A549 (cell line): ENCODE measurements around the gene FRY. TPM values are rescaled to one million over a fixed set of nuclear protein-coding genes. Genes with fewer than 3 reads are reported as not detected.

ENCODE experiments used
- ATAC-seq, 2 experiments: fragments of 200-7000 bp in 1 of 2; fragments of >200 bp in 1 of 2; cut with Nextera tagmentation in 1 of 2; cut with Tn5 transposase in 1 of 2; 3 replicates each; pipeline versions ENCODE4 v1.8.0 to v1.9.1; 2018 to 2020; ENCODE audit warnings: mild to moderate bottlenecking in 1 of 2, moderate library complexity in 1 of 2
- CTCF ChIA-PET: fragments of 300-600 bp; sonication (Branson Sonifier 250); formaldehyde crosslinking; extraction: SDS; loops from one replicate; lab custom pipeline; 2021; ENCODE audit warnings: antibody characterized with exemption, inconsistent platforms; lab: Yijun Ruan, JAX
- POLR2A ChIA-PET: fragments of 350-600 bp; formaldehyde crosslinking; extraction: SDS; loops from one replicate; lab custom pipeline; 2021; ENCODE audit warnings: antibody characterized with exemption, inconsistent platforms; lab: Yijun Ruan, JAX
- DNase-seq, 2 experiments: peaks; one replicate each; pipeline versions ENCODE4 v3.0.0 to v3.0.0-alpha.2; 2011 to 2016; ENCODE audit warnings: low read depth in 1 of 2, low spot score in 1 of 2
- FAIRE-seq: peaks from 2 replicates; lab custom pipeline; 2011; peaks lifted over from hg19 to GRCh38; lab: Jason Lieb, UNC
- H3K27ac ChIP-seq, 2 experiments: fragments of >200 bp; sonication (Bioruptor Twin); formaldehyde crosslinking; 3 replicates each; pipeline ENCODE4 v1.5.1; 2016 to 2017
- H3K4me1 ChIP-seq: fragments of >200 bp; sonication (Bioruptor Twin); formaldehyde crosslinking; 3 replicates; pipeline ENCODE4 v1.6.1; 2016
- H3K4me2 ChIP-seq: fragments of >200 bp; sonication (Bioruptor Twin); formaldehyde crosslinking; 3 replicates; pipeline ENCODE4 v1.6.1; 2016
- H3K4me3 ChIP-seq: fragments of >200 bp; sonication (Bioruptor Twin); formaldehyde crosslinking; 3 replicates; pipeline ENCODE4 v1.5.1; 2016
- H3K9me3 ChIP-seq: fragments of >200 bp; sonication (Bioruptor Twin); formaldehyde crosslinking; 3 replicates; pipeline ENCODE4 v1.6.1; 2016
- CBX8 ChIP-seq: fragments of 200-600 bp; sonication (generic); IDR thresholded peaks from 2 replicates; pipeline ENCODE4 v1.6.1; 2016
- CHD2 ChIP-seq: fragments of 150-350 bp; IDR thresholded peaks from 2 replicates; pipeline ENCODE4 v1.6.1; 2014; ENCODE audit warnings: low read length; ENCODE audit not compliant: partially characterized antibody
- CHD4 ChIP-seq: fragments of 200-600 bp; sonication (generic); IDR thresholded peaks from 2 replicates; pipeline ENCODE4 v1.6.1; 2016; ENCODE audit warnings: antibody characterized with exemption, mild to moderate bottlenecking, borderline replicate concordance
- E2F6 ChIP-seq: IDR thresholded peaks from 2 replicates; pipeline ENCODE4 v1.6.1; 2012; ENCODE audit warnings: low read depth, borderline replicate concordance
- EHMT2 ChIP-seq: fragments of 200-600 bp; sonication (generic); IDR thresholded peaks from 2 replicates; pipeline ENCODE4 v1.6.1; 2016; ENCODE audit warnings: antibody characterized with exemption, low read depth, mild to moderate bottlenecking, moderate library complexity
- ESRRA ChIP-seq: fragments of 150-350 bp; IDR thresholded peaks from 2 replicates; pipeline ENCODE4 v1.6.1; 2014; ENCODE audit warnings: mild to moderate bottlenecking, low read length, borderline replicate concordance
- FOSB ChIP-seq: fragments of 250-450 bp; sonication (Bioruptor Pico); IDR thresholded peaks from 2 replicates; pipeline ENCODE4 v1.5.0; 2020; ENCODE audit warnings: mild to moderate bottlenecking, moderate library complexity
- GATA3 ChIP-seq: IDR thresholded peaks from 2 replicates; pipeline ENCODE4 v1.6.1; 2012; ENCODE audit warnings: borderline replicate concordance
- HOXB13 ChIP-seq: fragments of 250-450 bp; sonication (Bioruptor Pico); IDR thresholded peaks from 2 replicates; pipeline ENCODE4 v1.5.0; 2020; ENCODE audit warnings: low read depth, mild to moderate bottlenecking, moderate library complexity
- JUN ChIP-seq, 2 experiments: fragments of >200 bp; sonication (Bioruptor Twin); formaldehyde crosslinking; IDR thresholded peaks; 2 replicates in 1 of 2; 3 replicates in 1 of 2; pipeline ENCODE4 v1.6.1; 2016 to 2017
- MAZ ChIP-seq: fragments of 150-350 bp; IDR thresholded peaks from 2 replicates; pipeline ENCODE4 v1.6.1; 2014; ENCODE audit warnings: antibody characterized with exemption, low read depth, low read length, borderline replicate concordance
- NPAS2 ChIP-seq: fragments of 250-450 bp; sonication (Bioruptor Pico); IDR thresholded peaks from 2 replicates; pipeline ENCODE4 v1.8.0; 2022; ENCODE audit warnings: mild to moderate bottlenecking, moderate library complexity, borderline replicate concordance
- NR3C1 ChIP-seq: fragments of >200 bp; sonication (Bioruptor Twin); formaldehyde crosslinking; IDR thresholded peaks from 3 replicates; pipeline ENCODE4 v1.6.1; 2017
- PHF8 ChIP-seq: fragments of 200-600 bp; sonication (generic); IDR thresholded peaks from 2 replicates; pipeline ENCODE4 v1.6.1; 2016; ENCODE audit warnings: low read depth, mild to moderate bottlenecking, antibody characterized with exemption, moderate library complexity, borderline replicate concordance
- POLR2A ChIP-seq: IDR thresholded peaks from 2 replicates; pipeline ENCODE4 v1.6.1; 2012; ENCODE audit warnings: mild to moderate bottlenecking, low read length
- RCOR1 ChIP-seq: fragments of 150-350 bp; IDR thresholded peaks from 2 replicates; pipeline ENCODE4 v1.6.1; 2014; ENCODE audit warnings: antibody characterized with exemption, low read length, low read depth
- REST ChIP-seq: fragments of 200-600 bp; sonication (generic); IDR thresholded peaks from 2 replicates; pipeline ENCODE4 v1.6.1; 2016; ENCODE audit warnings: antibody characterized with exemption, mild to moderate bottlenecking, moderate library complexity
- RFX5 ChIP-seq: fragments of 450-650 bp; IDR thresholded peaks from 2 replicates; pipeline ENCODE4 v1.7.1; 2014; ENCODE audit warnings: antibody characterized with exemption, mild to moderate bottlenecking, moderate library complexity
- RNF2 ChIP-seq: fragments of 200-600 bp; sonication (generic); IDR thresholded peaks from 2 replicates; pipeline ENCODE4 v1.6.1; 2016; ENCODE audit warnings: low read depth, mild to moderate bottlenecking, antibody characterized with exemption, moderate library complexity, borderline replicate concordance
- TP53 ChIP-seq: fragments of 250-450 bp; sonication (Bioruptor Pico); IDR thresholded peaks from 2 replicates; pipeline ENCODE4 v1.5.0; 2021; ENCODE audit warnings: mild to moderate bottlenecking, moderate library complexity
- WGBS: methylation state at CpG from one replicate; pipeline ENCODE4 v1.1.6; 2017; ENCODE audit errors: missing lambda C conversion rate; 5-methylcytosine and 5-hydroxymethylcytosine counted together
- polyA plus RNA-seq, 4 experiments: library from polyadenylated mRNA; depleted of rRNA in 3 of 4; stranded (reverse); fragments of >200 nt; fragmentation: RNase III in 1 of 4; extraction: RNeasy Plus Mini Kit Qiagen cat#74134 plus additional on column Dnase treatment in 1 of 4; gene quantifications; 2 replicates in 3 of 4; 3 replicates in 1 of 4; pipeline ENCODE4 v1.2.3, GENCODE V29; 2011 to 2017
- TF ChIP-seq, protein P1 (sequence below): fragments of >200 bp; sonication (Bioruptor Twin); formaldehyde crosslinking; IDR thresholded peaks from 3 replicates; pipeline ENCODE4 v1.5.1; 2016

The FRY gene
- polyA plus RNA-seq, 2 of the 4 experiments (the other 2 are of a cell fraction), result 0.08 to 0.26 TPM

GRCh38 chr13:32256243-32256642, 224.7 kb downstream of the FRY start:
- FAIRE-seq, result no peak

GRCh38 chr13:32257649-32258048, 226.1 kb downstream of the FRY start:
- POLR2A ChIA-PET, result no interaction called here
- no peaks in the 10 kb centered on the region for H3K4me1 ChIP-seq
- H3K4me3 ChIP-seq, result no peak overlapping the region
- H3K9me3 ChIP-seq, result no peaks in the 10 kb centered on the region
- no peak overlapping the region for H3K4me2 ChIP-seq
- no peak for DNase-seq
- no peak for TF ChIP-seq NR3C1
- no peak for TF ChIP-seq JUN (IDR thresholded peaks at IDR 0.05)
- TF ChIP-seq EHMT2, result no peak
- CTCF ChIA-PET, result no interaction called here
- ATAC-seq, result no peak
- no peak for FAIRE-seq
- H3K27ac ChIP-seq, result no peak overlapping the region

More at GRCh38 chr13:32256243-32256642, 224.7 kb downstream of the FRY start:
- no peak overlapping the region for H3K27ac ChIP-seq
- WGBS, result 64% methylated on average over 4 of the region's 4 CpGs
- no peaks in the 10 kb centered on the region for H3K4me1 ChIP-seq
- peak overlapping the region; percentile 26; the same call in 1 of the 3 replicates for H3K4me2 ChIP-seq
- CTCF ChIA-PET, result interaction anchor here (1.0 to 2.1 kb wide), 2 partner anchors 9 to 10 kb away, joined by 3 to 5 read pairs; no protein-coding TSS in a partner anchor
- H3K9me3 ChIP-seq, result no peaks in the 10 kb centered on the region
- DNase-seq (no peak), ATAC-seq (no peak)
- POLR2A ChIA-PET, result no interaction called here
- no peak for TF ChIP-seq POLR2A
- no peak for TF ChIP-seq NPAS2 (CRISPR knock-in tag)
- TF ChIP-seq E2F6, result no peak
- TF ChIP-seq GATA3, result no peak
- TF ChIP-seq CBX8, result no peak
- TF ChIP-seq PHF8, result no peak
- TF ChIP-seq MAZ, result no peak
- H3K4me3 ChIP-seq, result no peak overlapping the region

DNA sequence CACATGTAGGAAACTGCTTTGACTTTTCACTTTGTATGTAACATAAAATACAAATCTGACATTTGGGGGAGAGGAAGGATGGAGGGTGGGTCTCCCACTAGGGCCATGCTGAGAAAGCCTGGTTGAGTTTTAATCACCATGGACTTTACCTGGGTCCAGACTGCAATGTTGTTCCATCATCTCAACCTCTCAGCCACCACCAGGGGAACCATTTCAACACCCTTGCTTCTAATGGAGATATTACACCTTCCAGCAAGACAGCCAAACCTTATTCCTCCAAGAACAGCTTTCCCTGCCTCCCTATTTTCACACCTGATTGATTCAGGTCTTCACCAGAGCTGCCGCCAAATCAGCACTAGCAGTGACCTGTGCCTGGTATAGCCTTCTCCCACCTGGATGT, 227.5 kb downstream of the FRY start:
- Histone ChIP-seq H3K4me3 (no peak overlapping the region), H3K9me3 (no peaks in the 10 kb centered on the region)
- CTCF ChIA-PET, result interaction anchor here (2.9 kb wide), 1 partner anchor 12 kb away, joined by 8 read pairs; no protein-coding TSS in a partner anchor
- TF ChIP-seq HOXB13 (CRISPR knock-in tag), result no peak
- TF ChIP-seq RFX5, result no peak
- TF ChIP-seq, protein P1, sequence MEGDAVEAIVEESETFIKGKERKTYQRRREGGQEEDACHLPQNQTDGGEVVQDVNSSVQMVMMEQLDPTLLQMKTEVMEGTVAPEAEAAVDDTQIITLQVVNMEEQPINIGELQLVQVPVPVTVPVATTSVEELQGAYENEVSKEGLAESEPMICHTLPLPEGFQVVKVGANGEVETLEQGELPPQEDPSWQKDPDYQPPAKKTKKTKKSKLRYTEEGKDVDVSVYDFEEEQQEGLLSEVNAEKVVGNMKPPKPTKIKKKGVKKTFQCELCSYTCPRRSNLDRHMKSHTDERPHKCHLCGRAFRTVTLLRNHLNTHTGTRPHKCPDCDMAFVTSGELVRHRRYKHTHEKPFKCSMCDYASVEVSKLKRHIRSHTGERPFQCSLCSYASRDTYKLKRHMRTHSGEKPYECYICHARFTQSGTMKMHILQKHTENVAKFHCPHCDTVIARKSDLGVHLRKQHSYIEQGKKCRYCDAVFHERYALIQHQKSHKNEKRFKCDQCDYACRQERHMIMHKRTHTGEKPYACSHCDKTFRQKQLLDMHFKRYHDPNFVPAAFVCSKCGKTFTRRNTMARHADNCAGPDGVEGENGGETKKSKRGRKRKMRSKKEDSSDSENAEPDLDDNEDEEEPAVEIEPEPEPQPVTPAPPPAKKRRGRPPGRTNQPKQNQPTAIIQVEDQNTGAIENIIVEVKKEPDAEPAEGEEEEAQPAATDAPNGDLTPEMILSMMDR, result no peak
- no peak for TF ChIP-seq E2F6
- no peak for TF ChIP-seq ESRRA
- no peak for TF ChIP-seq MAZ
- TF ChIP-seq RCOR1, result no peak
- TF ChIP-seq TP53 (CRISPR knock-in tag), result no peak
- no peak for TF ChIP-seq REST
- TF ChIP-seq CHD2, result no peak
- no peak for TF ChIP-seq CHD4
- TF ChIP-seq FOSB (CRISPR knock-in tag), result no peak
- no peak for TF ChIP-seq POLR2A
- TF ChIP-seq RNF2, result no peak
- TF ChIP-seq GATA3, result no peak
- no peak for TF ChIP-seq CBX8
- TF ChIP-seq, all 56 proteins: peak for 0
- FAIRE-seq, result no peak
- no peak overlapping the region for H3K4me2 ChIP-seq
- no peaks in the 10 kb centered on the region for H3K4me1 ChIP-seq
- peak; percentile 31 to 54; a peak in 2 of 6 replicates for ATAC-seq
- peak in 1 of 2 experiments; percentile 2 for DNase-seq
- no peak overlapping the region for H3K27ac ChIP-seq
- 100% methylated on average over 1 of the region's 1 CpG for WGBS
- POLR2A ChIA-PET, result no interaction called here
